PC-9 (cell line): ENCODE results near the gene KCNJ15.

ENCODE experiments used
- CTCF ChIP-seq: fragments of 200-600 bp; sonication (generic); conservative IDR thresholded peaks from 2 replicates; pipeline ENCODE4 v1.6.1; 2017; ENCODE audit warnings: mixed run types, antibody characterized with exemption, mild to moderate bottlenecking, moderate library complexity
- EZH2 ChIP-seq: fragments of 200-600 bp; sonication (generic); IDR thresholded peaks from 2 replicates; pipeline ENCODE4 v1.8.0; 2017; ENCODE audit warnings: antibody characterized with exemption, low read depth

GRCh38 chr21:38256599-38257302 lies at the start of gene KCNJ15:
- TF ChIP-seq EZH2 (no peak), CTCF (no peak)
